ENCODE data around the gene NUAK2.
"Not testable (repeated sequence)": the region's sequence is repeated elsewhere in the genome, so short reads cannot be mapped to it uniquely, and the experiment has no call there.

Gene NUAK2

GRCh38 chr1:205297546-205298177 is 23.9 kb downstream of the NUAK2 start:
- H3K9ac ChIP-seq (ENCODE audit: low read depth in 1 of 2, low read length in 2 of 2); H3K9me3 ChIP-seq (ENCODE audit: control insufficient read depth in 1 of 2, low read length in 2 of 2); H3K27ac ChIP-seq (ENCODE audit: low read depth, low read length); H3K27me3 ChIP-seq (ENCODE audit: control insufficient read depth in 1 of 2, insufficient read depth in 2 of 2, low read length in 2 of 2); H3K4me3 ChIP-seq (ENCODE audit: low read depth in 1 of 2, low read length in 2 of 2): not testable (repeated sequence)
- H3K36me3 ChIP-seq (ENCODE audit: control insufficient read depth in 1 of 2, insufficient read depth in 2 of 2, low read length in 2 of 2) = peaks cover 0 to 11% of the 10 kb centered on the region in 2 donors
- H3K4me1 ChIP-seq (ENCODE audit: control insufficient read depth in 1 of 2, insufficient read depth in 2 of 2, low read length in 2 of 2) = peaks cover 35 to 38% of the 10 kb centered on the region in 2 donors

- Histone ChIP-seq H3K9me3 (ENCODE audit: control insufficient read depth in 1 of 2, low read length in 2 of 2) (no peaks in the 10 kb centered on the region), H3K36me3 (ENCODE audit: control insufficient read depth in 1 of 2, insufficient read depth in 2 of 2, low read length in 2 of 2) (no peaks in the 10 kb centered on the region), H3K27me3 (ENCODE audit: control insufficient read depth in 1 of 2, insufficient read depth in 2 of 2, low read length in 2 of 2) (no peaks in the 10 kb centered on the region), H3K4me3 (ENCODE audit: low read depth in 1 of 2, low read length in 2 of 2) (no peak overlapping the region), H3K4me1 (ENCODE audit: control insufficient read depth in 1 of 2, insufficient read depth in 2 of 2, low read length in 2 of 2) (peaks cover 21 to 25% of the 10 kb centered on the region in 2 donors), H3K9ac (ENCODE audit: low read depth in 1 of 2, low read length in 2 of 2) (no peak overlapping the region), H3K27ac (ENCODE audit: low read depth, low read length) (no peak overlapping the region)
Measured at GRCh38 chr1:205296154-205296553, 25.4 kb downstream of the NUAK2 start.

DNA sequence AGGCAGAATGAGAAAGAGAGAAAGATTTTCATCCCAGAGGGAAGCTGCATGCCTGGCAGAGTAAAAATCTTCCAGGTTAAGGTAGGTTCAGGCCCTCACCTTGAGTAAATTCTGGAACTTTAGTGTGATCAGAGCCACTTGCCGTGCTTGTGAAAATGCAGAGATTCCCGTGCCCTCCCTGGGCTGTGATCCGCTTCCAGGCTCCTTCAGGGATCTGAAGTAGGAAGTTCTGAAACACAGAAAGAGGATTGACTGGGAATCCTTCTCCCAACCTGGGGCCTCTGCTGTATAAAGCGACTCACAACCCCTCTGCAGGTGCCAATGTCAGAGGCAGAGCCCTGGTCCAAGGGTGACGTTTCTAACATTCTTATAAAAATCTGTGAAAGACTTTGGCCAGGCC is 26.6 kb downstream of the NUAK2 start:
- Histone ChIP-seq H3K36me3 (ENCODE audit: control insufficient read depth in 1 of 2, insufficient read depth in 2 of 2, low read length in 2 of 2) (no peaks in the 10 kb centered on the region), H3K27ac (ENCODE audit: low read depth, low read length) (peak overlapping the region; percentile 42), H3K27me3 (ENCODE audit: control insufficient read depth in 1 of 2, insufficient read depth in 2 of 2, low read length in 2 of 2) (no peaks in the 10 kb centered on the region), H3K9me3 (ENCODE audit: control insufficient read depth in 1 of 2, low read length in 2 of 2) (no peaks in the 10 kb centered on the region), H3K4me1 (ENCODE audit: control insufficient read depth in 1 of 2, insufficient read depth in 2 of 2, low read length in 2 of 2) (peaks cover 18 to 22% of the 10 kb centered on the region in 2 donors), H3K9ac (ENCODE audit: low read depth in 1 of 2, low read length in 2 of 2) (peak overlapping the region in 1 of 2 donors; percentile 11), H3K4me3 (ENCODE audit: low read depth in 1 of 2, low read length in 2 of 2) (no peak overlapping the region)

DNA sequence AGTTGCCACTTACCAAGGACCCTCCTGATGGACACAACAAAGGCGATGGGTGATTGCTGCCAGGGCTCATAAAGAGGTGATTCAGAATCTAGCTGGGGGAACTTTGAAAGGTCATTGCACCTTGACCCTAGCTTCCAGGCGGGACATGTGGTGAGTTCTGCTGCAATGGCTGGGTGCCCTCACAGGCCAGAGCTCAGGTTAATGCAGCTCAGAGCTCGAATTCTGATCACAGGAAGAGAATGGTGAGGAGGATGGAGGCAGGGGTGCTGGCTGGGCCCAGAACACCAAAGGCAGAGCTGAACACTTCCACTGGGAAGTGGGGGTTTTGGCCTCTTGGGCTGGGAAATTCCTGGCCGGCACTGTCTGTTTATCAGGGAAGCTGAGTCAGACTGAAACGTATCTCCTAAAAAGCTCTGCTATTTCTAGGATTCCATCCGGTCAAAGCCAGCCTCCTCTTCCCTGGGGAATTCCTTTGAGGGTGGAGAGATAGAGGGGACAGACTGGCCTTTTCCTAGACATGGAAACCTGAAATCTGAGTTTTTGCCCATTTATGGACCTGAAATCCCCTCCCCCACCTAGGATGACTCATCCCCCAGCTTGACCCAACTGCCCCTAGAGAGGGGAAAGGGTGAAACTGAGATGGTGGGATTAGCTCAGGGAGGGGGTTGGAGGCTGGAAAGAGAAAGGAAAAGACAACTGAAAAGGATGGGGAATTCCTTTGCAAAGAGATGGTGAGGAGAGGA is 27.2 kb downstream of the NUAK2 start:
- no peaks in the 10 kb centered on the region for H3K36me3 ChIP-seq (ENCODE audit: control insufficient read depth in 1 of 2, insufficient read depth in 2 of 2, low read length in 2 of 2)
- H3K27me3 ChIP-seq (ENCODE audit: control insufficient read depth in 1 of 2, insufficient read depth in 2 of 2, low read length in 2 of 2) = no peaks in the 10 kb centered on the region
- H3K4me3 ChIP-seq (ENCODE audit: low read depth in 1 of 2, low read length in 2 of 2) = no peak overlapping the region
- no peaks in the 10 kb centered on the region for H3K9me3 ChIP-seq (ENCODE audit: control insufficient read depth in 1 of 2, low read length in 2 of 2)
- H3K27ac ChIP-seq (ENCODE audit: low read depth, low read length) = peak overlapping the region; percentile 70
- no peak overlapping the region for H3K9ac ChIP-seq (ENCODE audit: low read depth in 1 of 2, low read length in 2 of 2)
- peaks cover 18 to 22% of the 10 kb centered on the region in 2 donors for H3K4me1 ChIP-seq (ENCODE audit: control insufficient read depth in 1 of 2, insufficient read depth in 2 of 2, low read length in 2 of 2)

DNA sequence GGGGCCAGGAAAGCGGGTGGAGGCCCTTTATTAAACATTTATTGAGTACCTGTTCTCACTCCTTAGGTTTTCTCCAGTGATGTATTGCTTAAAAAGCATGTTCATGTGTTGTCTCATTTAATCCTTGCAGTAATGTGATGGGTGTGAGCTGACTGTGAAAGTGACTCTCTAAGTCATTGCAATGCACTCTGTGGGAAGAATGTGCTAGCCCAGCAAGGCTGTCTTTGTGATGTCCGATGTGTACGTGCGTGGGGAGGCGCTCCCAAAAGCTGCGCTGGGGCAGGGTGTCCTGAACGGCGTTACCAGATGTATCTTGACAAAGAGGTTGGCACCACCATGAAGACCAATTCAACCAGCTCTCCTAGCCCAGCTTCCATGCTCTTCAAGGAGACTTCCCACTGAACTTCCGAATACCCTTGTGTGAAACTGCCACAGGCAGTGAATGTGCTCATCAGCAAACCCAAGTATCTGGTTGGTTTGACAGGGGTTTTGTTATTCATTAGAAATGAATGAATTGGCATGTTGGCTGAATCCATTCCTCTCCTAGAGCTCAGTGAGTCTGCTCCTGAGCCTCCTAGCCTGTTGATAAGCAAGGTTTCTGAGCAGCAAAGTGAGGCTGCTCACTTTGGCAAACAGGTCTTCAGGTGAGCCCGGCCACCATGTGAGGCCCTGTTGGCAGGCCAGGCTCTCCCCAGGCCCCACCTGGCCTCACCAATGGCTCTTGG is 28.0 kb downstream of the NUAK2 start:
- H3K9me3 ChIP-seq (ENCODE audit: control insufficient read depth in 1 of 2, low read length in 2 of 2) = no peaks in the 10 kb centered on the region
- peaks cover 18 to 22% of the 10 kb centered on the region in 2 donors for H3K4me1 ChIP-seq (ENCODE audit: control insufficient read depth in 1 of 2, insufficient read depth in 2 of 2, low read length in 2 of 2)
- H3K4me3 ChIP-seq (ENCODE audit: low read depth in 1 of 2, low read length in 2 of 2) = no peak overlapping the region
- H3K36me3 ChIP-seq (ENCODE audit: control insufficient read depth in 1 of 2, insufficient read depth in 2 of 2, low read length in 2 of 2) = no peaks in the 10 kb centered on the region
- peak overlapping the region; percentile 70 for H3K27ac ChIP-seq (ENCODE audit: low read depth, low read length)
- H3K27me3 ChIP-seq (ENCODE audit: control insufficient read depth in 1 of 2, insufficient read depth in 2 of 2, low read length in 2 of 2) = no peaks in the 10 kb centered on the region
- no peak overlapping the region for H3K9ac ChIP-seq (ENCODE audit: low read depth in 1 of 2, low read length in 2 of 2)

- H3K4me1 ChIP-seq (ENCODE audit: control insufficient read depth in 1 of 2, insufficient read depth in 2 of 2, low read length in 2 of 2) = peaks cover 34 to 40% of the 10 kb centered on the region in 2 donors
- no peak overlapping the region for H3K4me3 ChIP-seq (ENCODE audit: low read depth in 1 of 2, low read length in 2 of 2)
- no peaks in the 10 kb centered on the region for H3K27me3 ChIP-seq (ENCODE audit: control insufficient read depth in 1 of 2, insufficient read depth in 2 of 2, low read length in 2 of 2)
- no peak overlapping the region for H3K9ac ChIP-seq (ENCODE audit: low read depth in 1 of 2, low read length in 2 of 2)
- no peak overlapping the region for H3K27ac ChIP-seq (ENCODE audit: low read depth, low read length)
- no peaks in the 10 kb centered on the region for H3K9me3 ChIP-seq (ENCODE audit: control insufficient read depth in 1 of 2, low read length in 2 of 2)
- H3K36me3 ChIP-seq (ENCODE audit: control insufficient read depth in 1 of 2, insufficient read depth in 2 of 2, low read length in 2 of 2) = no peaks in the 10 kb centered on the region
Measured at GRCh38 chr1:205291596-205291995, 29.9 kb downstream of the NUAK2 start.

DNA sequence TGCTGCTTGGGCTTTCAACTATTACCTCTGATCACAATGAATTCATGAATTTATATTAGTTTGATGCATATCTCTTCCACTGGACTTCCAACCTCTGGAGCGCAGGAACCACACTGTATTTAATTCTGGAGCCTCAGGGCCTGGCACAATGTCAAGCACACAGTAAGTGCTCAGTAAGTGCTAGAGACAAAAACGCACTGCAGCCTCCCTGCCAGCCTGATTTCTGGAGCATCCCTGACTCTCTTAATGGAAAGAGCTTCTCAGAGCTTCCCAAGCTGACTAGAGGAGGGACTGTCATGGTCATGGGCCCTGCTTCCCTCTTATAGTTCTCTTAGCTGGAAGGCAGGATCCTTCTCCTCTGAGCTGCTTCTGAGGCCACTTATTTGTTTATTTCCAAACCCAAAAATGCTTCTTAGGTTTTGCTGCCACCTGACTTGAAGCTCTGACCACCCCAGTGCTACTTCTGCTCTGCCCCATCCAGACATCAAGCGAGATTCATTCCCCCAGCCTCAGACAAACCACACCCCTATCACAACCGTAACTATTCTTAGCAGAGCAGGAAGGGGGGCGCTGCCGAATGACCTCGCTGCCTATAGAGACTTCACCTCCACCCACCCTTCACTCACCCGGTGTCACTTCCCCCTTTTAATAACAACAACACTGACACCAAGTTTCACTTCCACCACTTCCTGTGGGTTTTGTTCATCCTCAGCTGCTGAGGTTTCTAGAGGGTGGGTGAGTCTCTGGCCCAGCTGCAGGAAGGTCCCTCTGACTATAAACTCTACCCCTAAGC is 33.6 kb downstream of the NUAK2 start:
- Histone ChIP-seq H3K9me3 (ENCODE audit: control insufficient read depth in 1 of 2, low read length in 2 of 2) (no peaks in the 10 kb centered on the region), H3K36me3 (ENCODE audit: control insufficient read depth in 1 of 2, insufficient read depth in 2 of 2, low read length in 2 of 2) (no peaks in the 10 kb centered on the region), H3K27me3 (ENCODE audit: control insufficient read depth in 1 of 2, insufficient read depth in 2 of 2, low read length in 2 of 2) (no peaks in the 10 kb centered on the region), H3K4me3 (ENCODE audit: low read depth in 1 of 2, low read length in 2 of 2) (peak overlapping the region in 1 of 2 donors; percentile 36), H3K4me1 (ENCODE audit: control insufficient read depth in 1 of 2, insufficient read depth in 2 of 2, low read length in 2 of 2) (peaks cover 44 to 45% of the 10 kb centered on the region in 2 donors), H3K9ac (ENCODE audit: low read depth in 1 of 2, low read length in 2 of 2) (peak overlapping the region in 1 of 2 donors; percentile 47), H3K27ac (ENCODE audit: low read depth, low read length) (no peak overlapping the region)

- Histone ChIP-seq H3K36me3 (ENCODE audit: control insufficient read depth in 1 of 2, insufficient read depth in 2 of 2, low read length in 2 of 2) (no peaks in the 10 kb centered on the region), H3K27ac (ENCODE audit: low read depth, low read length) (no peak overlapping the region), H3K4me1 (ENCODE audit: control insufficient read depth in 1 of 2, insufficient read depth in 2 of 2, low read length in 2 of 2) (peaks cover 44 to 45% of the 10 kb centered on the region in 2 donors), H3K27me3 (ENCODE audit: control insufficient read depth in 1 of 2, insufficient read depth in 2 of 2, low read length in 2 of 2) (no peaks in the 10 kb centered on the region), H3K9ac (ENCODE audit: low read depth in 1 of 2, low read length in 2 of 2) (peak overlapping the region in 1 of 2 donors; percentile 33), H3K4me3 (ENCODE audit: low read depth in 1 of 2, low read length in 2 of 2) (peak overlapping the region in 1 of 2 donors; percentile 32), H3K9me3 (ENCODE audit: control insufficient read depth in 1 of 2, low read length in 2 of 2) (no peaks in the 10 kb centered on the region)
Measured at GRCh38 chr1:205287076-205287475, 34.5 kb downstream of the NUAK2 start.

DNA sequence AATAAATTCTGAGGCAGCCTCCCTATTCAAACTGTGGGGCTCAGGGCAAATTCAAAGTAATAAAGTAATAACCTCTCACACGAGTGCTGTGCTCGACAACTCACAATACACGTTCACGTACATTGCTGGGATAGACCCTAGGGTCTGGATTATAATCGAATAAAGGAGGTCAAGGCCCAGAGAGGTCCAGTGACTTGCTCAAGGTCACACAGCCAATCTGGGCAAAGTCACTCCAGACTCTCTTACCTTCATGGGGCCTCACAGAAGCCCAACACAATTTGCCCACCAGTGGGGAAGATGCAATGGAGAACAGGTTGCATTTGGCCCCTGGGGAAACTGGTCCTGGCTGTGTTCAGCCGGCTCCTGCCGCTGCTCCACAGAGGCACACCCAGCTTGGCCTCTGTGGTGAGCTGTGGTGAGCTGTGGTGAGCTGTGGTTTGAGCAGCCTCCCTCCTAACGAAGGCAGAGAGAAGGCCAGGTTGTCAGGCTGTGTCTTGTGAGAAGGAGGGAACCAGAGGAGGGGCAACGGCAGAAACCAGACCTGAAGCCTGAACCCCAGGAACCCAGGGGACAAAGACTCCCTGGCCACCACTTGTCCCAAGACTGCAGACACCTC is 35.1 kb downstream of the NUAK2 start:
- Histone ChIP-seq H3K4me1 (ENCODE audit: control insufficient read depth in 1 of 2, insufficient read depth in 2 of 2, low read length in 2 of 2) (peaks cover 44 to 45% of the 10 kb centered on the region in 2 donors), H3K9ac (ENCODE audit: low read depth in 1 of 2, low read length in 2 of 2) (peak overlapping the region; percentile 8 to 33), H3K9me3 (ENCODE audit: control insufficient read depth in 1 of 2, low read length in 2 of 2) (no peaks in the 10 kb centered on the region), H3K27ac (ENCODE audit: low read depth, low read length) (peak overlapping the region; percentile 50), H3K4me3 (ENCODE audit: low read depth in 1 of 2, low read length in 2 of 2) (peak overlapping the region; percentile 8 to 32), H3K36me3 (ENCODE audit: control insufficient read depth in 1 of 2, insufficient read depth in 2 of 2, low read length in 2 of 2) (no peaks in the 10 kb centered on the region), H3K27me3 (ENCODE audit: control insufficient read depth in 1 of 2, insufficient read depth in 2 of 2, low read length in 2 of 2) (no peaks in the 10 kb centered on the region)

Data from duodenal mucosa (tissue), 2 donors.